K562 (cell line): ENCODE data around the gene ACBD4. TPM values are rescaled to one million over a fixed set of nuclear protein-coding genes. Genes with fewer than 3 reads are reported as not detected.
A peak's percentile ranks its signal among the peaks of the same experiment; 100 is the strongest.

ENCODE experiments used
- ATF1 ChIP-seq, 2 experiments: fragments of 450-650 bp in 1 of 2; IDR thresholded peaks; 2 replicates each; pipeline ENCODE4 v1.6.1; 2016; ENCODE audit warnings: missing compliant biosample characterization in 1 of 2, missing genetic modification characterization in 1 of 2
- CBX3 ChIP-seq, 2 experiments: IDR thresholded peaks; 1 replicate in 1 of 2; 2 replicates in 1 of 2; pipeline ENCODE4 v1.6.1; 2012; ENCODE audit warnings: inconsistent platforms in 2 of 2, low read length in 2 of 2, borderline replicate concordance in 1 of 2, control low read depth in 1 of 2
- CEBPG ChIP-seq, 3 experiments: fragments of 200-800 bp in 1 of 3; sonication (Bioruptor generic) in 1 of 3; sonication (generic) in 1 of 3; formaldehyde crosslinking in 1 of 3; IDR thresholded peaks in 2 of 3; conservative IDR thresholded peaks in 1 of 3; 2 replicates each; pipeline versions ENCODE4 v1.6.1 to v1.8.0; 2016 to 2022; ENCODE audit warnings: missing compliant biosample characterization in 2 of 3, missing genetic modification characterization in 2 of 3, mild to moderate bottlenecking in 1 of 3, missing genetic modification reagents in 1 of 3
- HDAC1 ChIP-seq, 2 experiments: fragments of 450-650 bp; IDR thresholded peaks; 2 replicates each; pipeline ENCODE4 v1.6.1; 2016 to 2017; ENCODE audit warnings: inconsistent platforms in 1 of 2, mild to moderate bottlenecking in 1 of 2, moderate library complexity in 1 of 2
- JUN ChIP-seq, 2 experiments: sonication (generic) in 1 of 2; formaldehyde crosslinking in 1 of 2; IDR thresholded peaks; 2 replicates each; pipeline versions ENCODE4 v1.6.1 to v1.8.0; 2012 to 2022; ENCODE audit warnings: borderline replicate concordance in 2 of 2, mild to moderate bottlenecking in 2 of 2, improper control_type of control experiment in 1 of 2, low read depth in 1 of 2, low read length in 1 of 2, missing genetic modification reagents in 1 of 2
- LEF1 ChIP-seq: fragments of 450-650 bp; IDR thresholded peaks from 2 replicates; pipeline ENCODE4 v1.6.1; 2016; ENCODE audit warnings: mild to moderate bottlenecking
- MEF2A ChIP-seq: IDR thresholded peaks from 2 replicates; pipeline ENCODE4 v1.6.1; 2011; ENCODE audit warnings: low read depth, mild to moderate bottlenecking, low read length, moderate library complexity; ENCODE audit not compliant: control insufficient read depth
- MGA ChIP-seq: fragments of 450-650 bp; IDR thresholded peaks from 2 replicates; pipeline ENCODE4 v1.6.1; 2016; ENCODE audit warnings: mild to moderate bottlenecking, moderate library complexity
- MLLT1 ChIP-seq, 2 experiments: fragments of 450-650 bp; IDR thresholded peaks; 2 replicates each; pipeline ENCODE4 v1.6.1; 2016
- RBM15 ChIP-seq: fragments of 200-400 bp; formaldehyde crosslinking; IDR thresholded peaks from 2 replicates; pipeline ENCODE4 v1.6.1; 2018; ENCODE audit warnings: mild to moderate bottlenecking, low read length, moderate library complexity; ENCODE audit not compliant: insufficient read depth
- SIRT6 ChIP-seq: IDR thresholded peaks from one replicate; pipeline ENCODE4 v1.6.1; 2012; ENCODE audit warnings: low read depth, mild to moderate bottlenecking, control low read depth, inconsistent platforms, low read length, moderate library complexity
- polyA plus RNA-seq, 8 experiments: library from polyadenylated mRNA; depleted of rRNA in 4 of 8; stranded (reverse) in 5 of 8; unstranded in 3 of 8; fragments of >200 nt; fragmentation: Nextera tagmentation in 2 of 8; fragmentation: Illumina TruSeq in 1 of 8; extraction: Ambion mirVana in 2 of 8; extraction: Trizol in 1 of 8; gene quantifications; 2 replicates each; pipeline versions ENCODE4 v1.2.1 to v1.2.3, GENCODE V29; 2011 to 2014; ENCODE audit warnings: inconsistent platforms in 1 of 8, missing spikeins in 1 of 8
- total RNA-seq, 7 experiments: library from RNA; depleted of rRNA in 6 of 7; stranded (reverse); fragments of >200 nt in 6 of 7; fragmentation: Illumina TruSeq in 2 of 7; extraction: Trizol in 2 of 7; gene quantifications; 2 replicates each; pipeline versions ENCODE4 v1.2.1 to v1.2.3, GENCODE V29; 2011 to 2021; ENCODE audit warnings: low replicate concordance in 1 of 7

Gene ACBD4
- total and polyA plus RNA-seq, 9 of the 15 experiments (the other 6 are each of a cell fraction or from before 2014, with no cell fraction given) = 0.14 to 6.9 (median 4.6) TPM

- TF ChIP-seq MGA = no peak
- TF ChIP-seq ATF1 (CRISPR knock-in tag; IDR thresholded peaks at IDR 0.05) = 0 out of 2 replicates have a peak, but pooled peaks have one; percentile 61
- peak; percentile 97 for TF ChIP-seq ATF1 (tag; IDR thresholded peaks at IDR 0.05)
- TF ChIP-seq MLLT1 (IDR thresholded peaks at IDR 0.05) = peak; percentile 74 to 84
- no peak; a peak in 1 of 4 replicates for TF ChIP-seq HDAC1 (IDR thresholded peaks at IDR 0.05)
- TF ChIP-seq CEBPG (CRISPR knock-in tag; IDR thresholded peaks at IDR 0.05) = no peak; the same call in 1 of the 2 replicates
- no peak for TF ChIP-seq CEBPG (tag; conservative IDR thresholded peaks at IDR 0.05 in 1 of 2, IDR thresholded peaks at IDR 0.05 in 1 of 2)
- peak in 1 of 2 experiments; percentile 75; a peak in 1 of 3 replicates for TF ChIP-seq CBX3 (IDR thresholded peaks at IDR 0.05; ENCODE audit: borderline replicate concordance in 1 of 2, low read length in 2 of 2)
- TF ChIP-seq MEF2A = 0 out of 2 replicates have a peak, but pooled peaks have one; percentile 32
- TF ChIP-seq JUN (IDR thresholded peaks at IDR 0.05; ENCODE audit: borderline replicate concordance, low read depth, low read length) = no peak
- no peak; the same call in 1 of the 2 replicates for TF ChIP-seq JUN (CRISPR knock-in tag; IDR thresholded peaks at IDR 0.05; ENCODE audit: borderline replicate concordance)
- TF ChIP-seq SIRT6 = no peak
- no peak for TF ChIP-seq LEF1
- no peak for TF ChIP-seq RBM15
These were observed 26.0 kb downstream of the ACBD4 start, which contains the start of gene HEXIM2 (continued) for GRCh38 chr17:45161288-45162024.
